GM18502 (cell line): ENCODE measurements around the gene FASN.

Experiments used
- ATAC-seq: cut with Tn5 transposase; IDR thresholded peaks from one replicate; pipeline ENCODE4 v1.9.1; 2021; ENCODE audit warnings: mild to moderate bottlenecking; ENCODE audit not compliant: unreplicated experiment, poor library complexity

FASN gene

DNA sequence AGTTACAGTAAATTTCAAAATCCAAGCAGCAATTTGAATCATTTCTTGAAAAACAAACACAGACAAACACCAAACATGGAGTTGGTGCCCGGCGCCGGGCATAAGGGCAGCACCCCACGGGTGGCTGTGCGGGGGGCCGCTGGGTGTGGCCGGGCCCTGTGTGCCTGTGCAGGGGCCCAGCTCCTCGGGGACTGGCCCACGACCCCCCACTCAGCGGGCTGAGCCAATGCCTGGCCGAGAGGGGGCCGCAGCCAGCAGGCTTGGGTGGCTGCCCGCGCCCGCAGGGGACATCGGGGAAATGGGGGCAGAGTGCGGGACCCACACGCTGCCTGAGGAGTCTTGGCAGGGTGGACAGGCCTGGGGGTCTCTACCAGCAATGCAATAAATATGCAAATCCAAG is 19.6 kb downstream of the FASN start:
- ATAC-seq = no peak

DNA sequence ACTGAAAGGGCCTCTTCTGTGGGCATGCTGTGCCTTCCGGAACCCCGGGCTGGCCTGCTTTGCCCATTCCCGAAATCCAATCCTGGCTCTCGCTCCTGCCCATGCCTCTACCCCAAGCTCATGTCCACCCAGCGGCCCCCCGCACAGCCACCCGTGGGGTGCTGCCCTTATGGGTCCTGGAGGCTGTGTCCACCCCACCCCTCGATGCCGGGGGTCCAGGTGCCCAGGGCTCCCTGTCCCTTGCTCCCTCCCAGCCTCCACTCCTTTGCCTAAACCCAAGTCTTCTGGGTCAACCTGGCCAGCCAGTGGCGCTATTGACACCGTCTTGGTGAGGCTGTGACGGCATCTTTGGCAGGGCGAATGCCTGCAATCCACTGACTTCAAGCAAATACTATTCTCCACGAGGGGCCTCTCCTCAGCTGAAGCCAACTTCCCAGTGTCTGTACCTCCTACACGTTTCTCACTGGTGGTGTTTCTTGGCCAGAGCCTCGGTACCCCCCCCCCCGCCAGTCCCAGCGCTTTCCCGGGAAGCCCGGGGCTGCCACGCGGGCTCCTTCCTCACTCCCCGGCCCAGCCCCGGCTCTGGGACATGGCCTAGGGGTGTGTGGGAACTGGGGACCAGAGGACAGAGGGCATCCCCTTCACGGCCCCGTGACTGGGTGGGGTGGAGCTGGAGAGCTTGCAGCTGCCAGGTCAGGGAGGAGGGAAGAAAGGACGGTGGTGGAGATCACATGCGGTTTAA is 20.2 kb downstream of the FASN start:
- no peak for ATAC-seq

DNA sequence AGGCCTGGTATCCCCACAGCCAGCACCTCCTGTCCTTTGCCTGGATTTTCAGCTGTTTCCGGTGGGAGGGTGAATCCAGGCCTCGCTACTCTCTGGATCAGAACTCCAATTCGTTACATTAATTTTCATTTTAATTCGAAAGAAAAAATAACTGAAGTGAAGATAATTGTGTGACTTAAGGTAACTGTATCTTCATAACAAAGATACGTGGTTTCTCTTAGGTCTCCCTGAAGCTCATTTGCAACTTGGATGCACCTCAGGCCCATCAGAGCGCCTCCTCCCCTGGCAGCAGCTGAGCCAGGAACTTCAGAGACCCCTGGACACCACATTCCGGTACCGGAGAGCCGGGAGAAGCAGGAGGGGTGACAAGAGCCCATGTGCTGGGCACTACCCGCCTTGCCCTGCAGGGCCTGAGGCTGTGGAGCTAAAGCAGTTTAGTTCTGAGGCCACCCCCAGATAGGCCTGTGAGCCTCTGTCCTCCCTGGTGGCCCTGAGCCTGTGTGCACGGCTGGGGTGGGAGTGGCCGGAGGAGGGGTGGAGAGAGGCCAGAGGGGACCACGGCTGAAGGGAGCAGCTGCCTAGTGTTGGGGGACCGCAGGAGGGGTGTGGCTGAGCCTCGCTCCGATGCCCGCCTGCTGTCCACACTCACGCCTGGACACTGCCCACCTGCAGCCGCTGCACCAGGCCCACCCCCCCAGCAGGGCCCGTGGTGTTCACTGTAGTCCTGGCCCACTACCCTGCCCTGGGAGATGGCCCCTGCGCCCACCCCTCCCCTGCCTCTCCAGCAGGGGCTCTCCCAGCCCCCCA is 21.0 kb downstream of the FASN start:
- ATAC-seq = no peak

DNA sequence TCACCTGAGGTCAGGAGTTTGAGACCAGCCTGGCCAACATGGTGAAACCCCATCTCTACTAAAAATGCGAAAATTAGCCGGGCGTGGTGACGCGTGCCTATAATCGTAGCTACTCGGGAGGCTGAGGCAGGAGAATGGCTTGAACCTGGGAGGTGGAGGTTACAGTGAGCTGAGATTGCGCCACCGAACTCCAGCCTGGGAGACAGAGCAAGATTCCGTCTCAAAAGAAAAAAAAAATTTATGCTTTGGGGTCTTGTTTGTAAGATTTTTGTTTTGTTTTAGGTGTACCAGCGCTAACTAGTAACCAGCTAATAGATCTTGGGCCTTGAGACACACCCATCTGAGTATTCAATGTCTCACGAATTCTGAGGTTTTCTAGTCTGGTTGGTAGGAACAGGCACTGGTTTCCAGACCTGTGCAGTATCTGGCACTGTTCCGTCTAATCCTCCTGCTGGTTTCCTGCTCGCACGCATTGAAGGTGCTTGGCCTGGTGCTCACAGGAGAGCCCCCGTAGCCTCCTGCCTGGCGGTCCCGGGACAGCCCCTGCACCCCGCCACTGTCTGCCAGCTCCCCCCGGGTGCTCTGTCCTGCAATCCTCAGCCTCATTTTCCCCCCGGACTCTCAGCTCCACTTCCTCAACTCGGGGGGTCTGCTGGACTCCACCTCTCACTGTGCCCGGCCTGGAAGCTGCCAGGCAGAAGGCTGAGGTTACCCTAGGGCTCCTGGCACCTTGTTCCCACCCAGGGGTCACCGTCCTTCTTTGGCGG is 21.8 kb downstream of the FASN start:
- no peak for ATAC-seq

- ATAC-seq = no peak
Observed at GRCh38 chr17:82073446-82073845, 24.6 kb downstream of the FASN start.

- ATAC-seq = no peak
Observed at GRCh38 chr17:82072827-82073226, 25.2 kb downstream of the FASN start.

DNA sequence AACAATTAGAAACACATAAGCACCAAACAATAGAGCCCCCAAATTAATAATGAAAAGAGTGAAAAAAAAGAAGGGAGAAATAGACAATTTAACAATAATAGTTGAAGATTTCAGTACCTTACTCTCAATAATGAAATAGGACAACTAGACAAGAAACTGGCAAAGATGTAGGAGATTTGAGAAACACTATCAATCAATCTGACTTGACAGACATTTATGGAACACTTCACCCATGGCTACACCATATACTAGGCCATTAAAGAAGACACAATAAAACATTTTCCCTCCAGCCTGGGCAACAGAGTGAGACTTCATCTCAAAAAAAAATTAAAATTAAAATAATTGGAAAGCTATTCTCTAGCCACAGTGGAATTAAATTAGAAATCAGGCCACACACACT is 27.4 kb downstream of the FASN start:
- ATAC-seq = no peak

GRCh38 chr17:82065638-82066303 is 32.3 kb downstream of the FASN start, which contains the start of gene DUS1L:
Gene DUS1L (minus strand): TSS chr17:82065804. CDS start chr17:82065059, 745 bp downstream.
- peak; percentile 74 for ATAC-seq

GRCh38 chr17:82065193-82065637 is 32.8 kb downstream of the FASN start:
- ATAC-seq = peak; percentile 14

DNA sequence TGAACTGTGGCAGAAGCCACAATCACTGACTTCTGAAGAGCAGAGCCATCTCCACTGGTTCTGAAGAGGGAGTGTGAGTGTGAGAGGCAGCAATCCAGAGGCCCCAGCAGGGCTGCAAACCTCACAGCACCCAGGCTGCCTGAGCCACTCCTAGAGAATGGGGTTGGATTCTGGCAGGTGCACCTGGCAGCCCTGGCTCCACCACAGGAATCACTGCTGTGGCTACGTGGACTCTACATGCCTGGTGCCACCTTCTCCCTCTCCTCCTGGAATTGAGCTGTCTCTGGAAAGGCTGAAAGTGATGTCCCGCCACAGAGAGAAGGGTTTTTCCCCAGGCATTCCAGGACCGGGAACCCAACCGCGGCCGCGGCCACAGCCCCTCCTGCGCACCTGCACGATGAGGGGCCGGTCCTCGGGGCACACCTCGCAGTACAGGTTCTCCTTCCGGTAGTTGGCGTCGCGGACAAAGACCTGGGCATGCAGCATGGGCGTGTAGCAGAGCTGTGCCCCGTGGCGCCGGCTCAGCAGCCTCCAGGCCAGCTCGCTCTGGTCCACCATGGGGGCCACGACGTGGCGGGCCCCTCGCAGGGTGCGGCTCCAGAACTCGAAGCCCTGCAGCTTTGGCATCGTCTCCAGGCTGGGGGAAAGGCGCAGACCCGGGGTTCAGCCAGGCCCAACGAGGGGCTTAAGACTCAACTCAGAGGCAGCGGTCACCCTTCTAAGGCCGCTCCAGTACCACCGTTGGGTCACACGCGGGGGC is 33.4 kb downstream of the FASN start:
- ATAC-seq = no peak

DNA sequence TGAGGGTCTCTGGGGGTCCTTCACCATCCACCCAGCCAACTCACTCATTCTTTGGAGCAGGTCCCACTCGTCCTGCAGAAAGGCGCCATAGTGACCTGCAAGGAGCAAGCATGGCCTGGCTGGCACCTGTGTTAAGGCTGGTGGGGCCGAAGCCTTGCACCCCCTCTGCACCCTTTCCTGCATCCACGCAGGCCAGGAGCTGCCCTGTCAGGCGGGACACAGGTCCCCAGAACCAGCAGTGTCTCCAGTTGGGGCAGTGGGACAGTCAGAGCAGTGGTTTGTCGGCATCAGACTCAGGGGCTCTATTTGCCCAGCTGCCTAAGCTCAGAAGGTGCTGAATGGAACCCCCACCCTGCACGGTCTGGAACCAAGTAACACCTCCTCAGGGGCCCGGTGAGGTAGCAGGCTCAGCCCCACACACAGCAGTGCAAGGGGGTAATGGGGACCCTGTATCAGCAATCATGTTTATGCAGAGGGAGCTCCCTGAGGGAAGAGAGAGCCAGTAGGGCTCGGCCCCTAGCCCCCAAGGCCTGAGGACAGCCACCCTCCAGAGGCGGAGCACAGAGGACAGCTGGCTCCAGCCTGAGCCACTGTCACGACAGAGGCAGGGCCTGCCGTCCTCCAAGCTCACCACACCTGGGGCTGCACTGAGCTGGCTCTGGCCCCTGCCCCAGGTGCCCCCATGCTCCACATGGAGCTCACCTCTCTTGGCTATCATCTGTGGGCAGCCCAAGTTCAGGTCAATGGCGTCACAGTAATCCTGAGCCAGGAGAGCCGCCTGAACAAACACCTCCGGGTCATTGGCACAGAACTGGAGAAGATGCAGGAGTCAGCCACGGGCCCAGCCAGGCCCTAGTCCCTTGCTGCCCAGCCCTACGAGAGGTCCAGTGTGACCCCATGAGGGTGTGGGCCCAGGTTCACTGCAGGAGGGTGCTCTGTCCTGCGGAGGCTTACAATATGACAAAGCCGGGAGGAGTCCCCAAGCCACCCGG is 34.3 kb downstream of the FASN start:
- ATAC-seq = no peak

DNA sequence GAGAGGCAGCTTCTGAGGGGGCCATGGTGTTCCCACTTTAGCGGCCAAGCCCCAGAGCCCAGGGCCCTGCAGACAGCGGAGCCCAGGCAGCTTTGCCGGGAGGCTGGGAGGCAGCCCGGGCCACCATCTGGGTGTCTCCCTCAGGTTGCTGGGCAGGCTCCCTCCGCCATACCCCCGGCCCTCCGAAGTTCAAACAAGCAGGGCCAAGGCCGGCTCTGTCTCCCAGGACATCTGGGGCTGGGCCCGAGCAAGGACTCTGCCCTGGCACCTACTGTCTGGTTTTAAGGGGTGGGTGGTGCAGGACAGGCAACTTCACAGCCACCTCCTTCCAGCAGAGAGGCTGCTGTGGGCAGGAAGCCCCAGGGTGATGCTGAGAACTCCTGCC is 35.1 kb downstream of the FASN start:
- no peak for ATAC-seq

DNA sequence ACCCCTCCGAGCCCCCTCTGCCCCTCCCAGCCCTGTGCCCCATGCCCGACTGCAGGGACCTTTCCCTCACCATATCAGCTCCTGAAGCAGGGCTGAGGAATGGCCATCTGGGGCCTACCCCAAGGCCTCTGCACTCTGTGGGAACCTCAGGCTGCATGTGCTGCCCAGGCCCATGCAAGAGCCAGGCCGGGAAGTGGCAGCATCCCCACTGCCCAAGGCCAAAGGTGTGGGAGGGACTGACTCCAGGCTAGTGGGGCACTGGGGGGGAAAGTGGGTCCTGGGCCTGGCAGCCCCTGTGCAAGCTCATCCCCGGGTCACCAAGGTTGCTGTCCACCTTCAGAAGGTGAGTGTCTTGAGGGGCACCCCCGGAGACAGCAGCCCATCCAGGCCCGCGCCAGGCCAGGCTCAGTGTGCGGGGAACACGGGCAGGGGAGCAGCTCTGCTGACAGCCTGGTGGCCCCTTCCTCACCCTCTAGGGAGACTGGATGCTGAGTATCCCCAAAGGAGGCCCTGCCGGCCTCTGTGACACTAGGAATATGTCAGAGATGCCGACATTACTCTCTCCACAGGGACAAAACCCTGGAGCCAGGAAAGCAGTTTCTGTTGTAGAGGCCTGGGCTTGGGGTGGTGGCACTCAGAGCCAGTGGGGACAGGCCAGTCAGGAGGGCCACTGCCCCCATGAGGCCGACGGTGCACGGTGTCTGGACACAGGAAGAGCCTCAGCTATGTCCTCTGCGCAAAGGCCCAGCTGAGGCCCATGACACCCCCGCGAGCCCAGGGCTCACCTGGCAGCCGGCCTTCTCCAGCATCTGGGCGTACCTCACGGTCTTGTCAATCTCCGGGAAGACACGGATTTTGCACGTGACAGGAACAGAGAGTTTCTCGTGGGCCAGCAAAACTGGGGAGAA is 35.7 kb downstream of the FASN start:
- no peak for ATAC-seq

DNA sequence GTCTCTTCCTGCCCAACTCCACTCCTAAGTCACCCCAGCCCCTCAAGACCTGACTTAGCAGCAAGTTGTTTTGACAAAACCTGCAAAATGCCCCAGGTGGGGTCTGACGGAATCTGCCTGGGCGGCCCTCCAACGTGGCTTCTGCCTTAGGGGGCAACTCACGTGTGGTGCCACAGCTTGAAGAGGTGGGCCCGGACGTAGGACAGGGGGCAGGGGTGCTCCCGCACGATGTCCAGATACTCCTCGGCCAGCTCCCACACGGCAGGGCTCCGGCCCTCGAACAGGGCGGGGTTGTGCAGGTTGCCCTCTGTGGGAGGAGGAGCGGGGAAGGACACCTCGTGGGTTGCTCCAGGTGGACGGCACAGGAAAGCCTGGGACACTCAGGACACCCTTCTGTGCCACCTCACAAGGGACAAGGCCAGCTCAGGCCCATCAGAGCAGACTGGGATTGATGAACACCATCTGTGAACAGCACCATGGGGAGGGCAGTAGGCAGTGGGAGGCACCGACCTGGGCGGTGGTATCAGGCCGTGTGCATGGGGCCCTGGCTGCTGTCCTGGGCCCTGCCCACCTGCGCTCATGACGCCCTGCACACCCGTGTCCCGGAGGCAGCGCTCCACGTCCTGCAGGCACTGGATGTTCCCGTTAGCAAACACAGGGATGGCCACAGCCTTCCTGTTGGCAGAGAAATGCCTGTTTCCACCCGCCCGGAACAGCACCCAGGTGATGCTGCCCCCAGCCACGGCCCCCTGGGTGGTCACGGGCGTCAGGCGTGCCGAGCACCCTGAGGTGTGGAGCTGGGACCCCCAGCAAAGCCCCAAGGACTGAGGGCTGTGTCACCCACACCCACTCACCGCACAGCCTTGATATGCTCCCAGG is 36.8 kb downstream of the FASN start:
- ATAC-seq = no peak

- no peak for ATAC-seq
Observed at GRCh38 chr17:82060614-82061013, 37.4 kb downstream of the FASN start.

DNA sequence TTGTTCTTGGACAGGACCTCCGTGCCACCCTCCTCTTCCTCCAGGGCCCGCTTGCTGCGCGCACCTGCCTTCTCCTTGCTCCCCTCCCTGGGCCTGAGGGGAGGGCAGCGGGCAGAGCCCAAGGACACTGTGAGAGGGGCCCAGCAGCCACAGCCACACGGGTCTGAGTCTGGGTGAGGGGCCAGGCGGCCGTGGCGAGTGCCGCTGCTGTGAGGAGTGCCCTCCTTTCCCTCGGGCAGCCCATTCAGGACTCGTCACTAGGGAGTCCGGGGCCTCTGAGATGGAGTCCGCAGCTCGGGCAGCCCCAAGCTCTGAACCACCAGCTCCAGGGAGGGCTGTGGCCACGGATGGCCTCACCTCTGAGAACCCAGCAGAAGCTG is 38.0 kb downstream of the FASN start:
- ATAC-seq = no peak
